ENCODE results near the gene OSBP2.
"Not testable (repeated sequence)": the region's sequence is repeated elsewhere in the genome, so short reads cannot be mapped to it uniquely, and the experiment has no call there.

Gene OSBP2

DNA sequence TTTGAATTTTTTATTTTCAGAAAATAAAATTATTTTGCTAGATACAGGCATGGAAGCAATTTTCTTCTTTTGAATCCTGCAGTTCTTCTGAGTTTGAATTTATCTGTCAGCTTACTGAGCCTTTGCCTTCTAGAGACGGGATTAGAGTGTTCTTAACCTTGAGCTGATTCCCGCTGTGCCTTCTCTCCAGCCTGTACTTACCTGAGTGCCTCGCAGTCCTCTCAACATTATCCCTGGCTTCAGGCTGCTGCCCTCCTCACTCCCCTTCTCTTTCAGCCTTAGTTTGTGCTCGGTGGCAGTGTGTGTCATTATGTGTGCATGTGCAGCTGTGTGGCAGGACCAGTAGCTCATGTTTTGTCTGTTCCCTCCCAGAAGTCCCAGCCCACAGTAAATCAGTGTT lies 24.3 kb downstream of the OSBP2 start:
- H3K4me3 ChIP-seq (ENCODE audit: low read depth, low read length), result no peak overlapping the region
- TF ChIP-seq, protein P1, sequence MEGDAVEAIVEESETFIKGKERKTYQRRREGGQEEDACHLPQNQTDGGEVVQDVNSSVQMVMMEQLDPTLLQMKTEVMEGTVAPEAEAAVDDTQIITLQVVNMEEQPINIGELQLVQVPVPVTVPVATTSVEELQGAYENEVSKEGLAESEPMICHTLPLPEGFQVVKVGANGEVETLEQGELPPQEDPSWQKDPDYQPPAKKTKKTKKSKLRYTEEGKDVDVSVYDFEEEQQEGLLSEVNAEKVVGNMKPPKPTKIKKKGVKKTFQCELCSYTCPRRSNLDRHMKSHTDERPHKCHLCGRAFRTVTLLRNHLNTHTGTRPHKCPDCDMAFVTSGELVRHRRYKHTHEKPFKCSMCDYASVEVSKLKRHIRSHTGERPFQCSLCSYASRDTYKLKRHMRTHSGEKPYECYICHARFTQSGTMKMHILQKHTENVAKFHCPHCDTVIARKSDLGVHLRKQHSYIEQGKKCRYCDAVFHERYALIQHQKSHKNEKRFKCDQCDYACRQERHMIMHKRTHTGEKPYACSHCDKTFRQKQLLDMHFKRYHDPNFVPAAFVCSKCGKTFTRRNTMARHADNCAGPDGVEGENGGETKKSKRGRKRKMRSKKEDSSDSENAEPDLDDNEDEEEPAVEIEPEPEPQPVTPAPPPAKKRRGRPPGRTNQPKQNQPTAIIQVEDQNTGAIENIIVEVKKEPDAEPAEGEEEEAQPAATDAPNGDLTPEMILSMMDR (IDR thresholded peaks at IDR 0.05; ENCODE audit: borderline replicate concordance, insufficient read depth, low read depth, low read length), result no peak

DNA sequence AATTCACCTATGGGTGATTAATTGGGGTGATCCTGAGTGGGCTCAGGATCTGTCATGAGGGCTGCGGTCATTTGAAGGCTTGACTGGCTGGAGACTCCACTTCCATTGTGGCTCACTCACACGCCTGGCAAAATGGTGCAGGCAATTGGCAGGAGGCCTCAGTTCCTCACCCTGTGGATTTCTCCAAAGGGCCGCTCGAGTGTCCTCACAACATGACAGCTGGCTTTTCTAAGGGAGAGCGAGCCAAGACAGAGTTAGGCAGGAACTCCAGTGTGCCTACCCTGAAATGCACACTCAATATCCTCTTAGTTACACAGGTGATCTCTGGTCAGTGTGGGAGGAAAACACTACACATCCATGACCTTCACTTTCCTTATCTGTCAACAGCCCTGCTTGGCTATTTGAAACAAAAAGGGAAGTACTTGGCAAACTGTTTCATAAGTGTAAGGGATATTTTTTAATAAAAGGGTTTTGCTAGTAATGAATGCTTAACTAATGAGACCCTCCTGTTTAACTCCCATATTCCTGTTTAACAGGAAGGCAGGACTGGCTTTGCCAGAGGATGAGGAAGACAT lies 25.7 kb downstream of the OSBP2 start:
- no peak overlapping the region for H3K4me3 ChIP-seq (ENCODE audit: low read depth, low read length)
- TF ChIP-seq, protein P1 (IDR thresholded peaks at IDR 0.05; ENCODE audit: borderline replicate concordance, insufficient read depth, low read depth, low read length), result no peak

- TF ChIP-seq, protein P1 (IDR thresholded peaks at IDR 0.05; ENCODE audit: borderline replicate concordance, insufficient read depth, low read depth, low read length), result no peak
Observed at GRCh38 chr22:30721741-30722140, 27.1 kb downstream of the OSBP2 start.

DNA sequence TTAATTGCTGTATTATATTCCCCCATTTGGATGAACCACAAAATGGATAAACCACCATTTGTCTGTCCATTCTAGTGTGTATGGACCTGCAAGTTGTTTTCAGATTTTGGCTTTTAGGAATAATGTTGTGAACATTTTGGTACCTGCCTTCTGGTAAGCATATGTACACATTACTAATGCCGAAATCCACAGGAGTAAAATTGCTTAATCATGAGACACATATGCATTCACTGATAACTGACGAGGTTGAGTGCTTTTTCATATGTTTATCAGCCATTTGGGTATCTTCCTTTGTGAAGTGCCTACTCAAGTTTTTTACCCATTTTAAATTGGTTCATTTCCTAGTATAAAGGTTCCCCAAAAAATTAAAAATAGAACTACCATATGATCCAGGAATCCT lies 34.2 kb downstream of the OSBP2 start:
- TF ChIP-seq, protein P1 (IDR thresholded peaks at IDR 0.05; ENCODE audit: borderline replicate concordance, insufficient read depth, low read depth, low read length), result no peak
- no peak overlapping the region for H3K4me3 ChIP-seq (ENCODE audit: low read depth, low read length)

More at GRCh38 chr22:30721741-30722140, 27.1 kb downstream of the OSBP2 start:
- no peak overlapping the region for H3K4me3 ChIP-seq (ENCODE audit: low read depth, low read length)

DNA sequence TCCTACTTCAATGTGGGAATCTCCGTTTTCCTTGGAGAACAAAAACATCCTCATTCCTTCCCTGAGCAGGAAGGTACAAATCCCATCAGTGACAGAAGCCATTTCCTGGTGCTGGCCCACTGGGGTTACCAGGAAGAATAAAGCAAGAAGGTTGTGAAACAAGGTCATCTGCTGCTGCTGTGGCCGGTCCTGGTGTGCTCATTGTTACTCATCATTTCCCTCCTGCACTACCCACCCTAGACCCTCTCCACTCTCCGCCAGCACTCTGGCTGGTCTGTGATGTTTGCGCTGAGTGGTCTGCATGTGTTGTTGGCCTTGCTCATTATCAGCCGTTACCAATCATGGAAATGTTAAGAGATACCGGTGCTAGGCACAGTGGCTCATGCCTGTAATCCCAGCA lies 37.0 kb downstream of the OSBP2 start:
- TF ChIP-seq, protein P1 (IDR thresholded peaks at IDR 0.05; ENCODE audit: borderline replicate concordance, insufficient read depth, low read depth, low read length), result no peak
- H3K4me3 ChIP-seq (ENCODE audit: low read depth, low read length), result no peak overlapping the region

GRCh38 chr22:30732426-30732825 lies 37.8 kb downstream of the OSBP2 start:
- no peak overlapping the region for H3K4me3 ChIP-seq (ENCODE audit: low read depth, low read length)
- TF ChIP-seq, protein P1 (IDR thresholded peaks at IDR 0.05; ENCODE audit: borderline replicate concordance, insufficient read depth, low read depth, low read length), result no peak

- H3K4me3 ChIP-seq (ENCODE audit: low read depth, low read length), result no peak overlapping the region
- TF ChIP-seq, protein P1 (IDR thresholded peaks at IDR 0.05; ENCODE audit: borderline replicate concordance, insufficient read depth, low read depth, low read length), result no peak
Observed at GRCh38 chr22:30733181-30733631, 38.5 kb downstream of the OSBP2 start.

- H3K4me3 ChIP-seq (ENCODE audit: low read depth, low read length), result not testable (repeated sequence)
Observed at GRCh38 chr22:30740007-30740406, 45.3 kb downstream of the OSBP2 start.

- not testable (repeated sequence) for H3K4me3 ChIP-seq (ENCODE audit: low read depth, low read length)
Observed at GRCh38 chr22:30740511-30740910, 45.8 kb downstream of the OSBP2 start.
